Middle frontal gyrus (tissue), 1 donor: ENCODE data around the gene CCDC92.
A peak's percentile ranks its signal among the peaks of the same experiment; 100 is the strongest.
"Not testable (repeated sequence)": the region's sequence is repeated elsewhere in the genome, so short reads cannot be mapped to it uniquely, and the experiment has no call there.

Experiments used
- DNase-seq: peaks from one replicate; pipeline ENCODE4 v3.0.0-alpha.2; 2015; ENCODE audit warnings: low spot score; ENCODE audit errors: extremely low spot score

The CCDC92 gene

GRCh38 chr12:123949770-123950165 is 22.9 kb downstream of the CCDC92 start:
- DNase-seq: no peak

- DNase-seq: no peak
These were observed 23.5 kb downstream of the CCDC92 start for GRCh38 chr12:123948796-123949769.

DNA sequence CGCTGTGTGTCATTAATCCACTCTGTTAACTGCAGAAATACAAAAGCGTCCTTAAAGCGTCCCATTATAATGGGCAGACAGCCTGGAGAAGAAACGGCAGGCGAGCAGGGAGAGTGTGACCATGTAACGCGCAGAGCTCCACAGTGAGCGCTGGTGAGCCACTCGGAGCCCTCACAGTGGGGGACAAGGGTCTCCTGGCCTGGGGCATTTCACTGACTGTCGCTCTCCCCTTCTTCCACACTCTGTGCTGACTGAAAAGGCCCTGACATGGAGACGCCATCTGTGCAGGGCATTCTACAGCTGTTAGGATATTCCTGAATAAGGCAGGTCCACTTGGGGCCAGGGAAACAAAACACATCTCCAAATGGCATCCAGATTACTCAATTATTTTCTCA is 24.2 kb downstream of the CCDC92 start:
- no peak for DNase-seq

- not testable (repeated sequence) for DNase-seq
These were observed 25.1 kb downstream of the CCDC92 start for GRCh38 chr12:123947531-123947930.

- not testable (repeated sequence) for DNase-seq
These were observed 25.8 kb downstream of the CCDC92 start for GRCh38 chr12:123946516-123947505.

- no peak for DNase-seq
These were observed 26.5 kb downstream of the CCDC92 start for GRCh38 chr12:123946152-123946515.

- DNase-seq: no peak
These were observed 27.1 kb downstream of the CCDC92 start for GRCh38 chr12:123945287-123946151.

- DNase-seq: no peak
These were observed 27.9 kb downstream of the CCDC92 start for GRCh38 chr12:123944696-123945095.

DNA sequence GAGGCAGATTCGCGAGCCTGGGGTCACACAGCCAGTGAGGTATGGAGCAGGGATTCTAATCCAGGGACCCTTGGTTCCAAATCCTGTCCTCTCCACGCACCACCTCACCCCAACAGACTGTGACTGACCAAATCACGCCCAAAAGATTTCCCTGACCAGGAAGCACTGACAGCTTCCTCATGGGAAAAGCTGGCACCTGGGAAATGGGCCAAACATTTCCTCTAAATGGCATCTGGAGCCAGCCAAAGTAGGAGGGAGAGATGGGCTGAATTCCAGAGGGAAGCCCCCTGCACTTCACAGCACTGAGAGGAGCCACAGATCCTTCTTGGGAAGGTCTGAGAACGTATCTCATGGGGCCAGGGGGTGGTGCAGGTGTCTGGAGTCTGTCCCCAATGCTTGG is 28.8 kb downstream of the CCDC92 start:
- DNase-seq: no peak

DNA sequence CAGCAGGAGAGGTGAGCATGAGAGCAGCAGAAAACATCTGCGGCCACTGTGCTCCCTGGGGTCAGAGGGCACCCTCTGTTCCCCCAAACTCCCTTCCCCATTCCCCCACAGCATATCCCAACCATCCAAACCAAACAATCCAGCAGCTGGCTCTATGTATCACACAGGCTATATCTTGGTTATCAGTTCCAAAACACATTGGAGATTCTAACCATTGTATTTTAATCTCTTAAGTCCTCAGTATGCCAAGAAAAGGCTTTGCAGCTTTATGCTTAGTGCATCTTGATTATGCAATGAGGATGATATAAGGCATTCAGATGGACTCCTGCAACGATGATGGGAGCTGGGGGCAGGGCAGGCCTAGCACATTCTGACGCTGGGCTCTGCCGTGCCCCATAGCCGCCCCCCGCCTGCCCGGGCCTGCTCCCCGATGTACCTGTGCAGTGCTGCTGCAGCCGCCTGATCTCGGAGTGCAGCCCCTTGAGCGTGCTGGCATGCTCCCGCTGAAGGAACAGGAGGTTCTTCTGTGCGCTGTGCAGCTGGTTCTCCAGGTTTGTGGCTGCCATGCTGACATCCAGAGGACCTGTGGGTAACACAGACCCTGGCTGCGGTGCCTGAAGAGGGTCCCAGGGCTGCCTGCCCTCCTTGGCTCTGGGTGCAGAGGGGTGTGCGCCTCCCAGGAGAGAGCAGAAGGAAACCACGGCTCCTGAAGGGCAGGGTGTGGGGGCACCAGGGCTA is 29.6 kb downstream of the CCDC92 start:
- DNase-seq: no peak

GRCh38 chr12:123942238-123942653 is 30.4 kb downstream of the CCDC92 start:
- peak; percentile 55 for DNase-seq

DNA sequence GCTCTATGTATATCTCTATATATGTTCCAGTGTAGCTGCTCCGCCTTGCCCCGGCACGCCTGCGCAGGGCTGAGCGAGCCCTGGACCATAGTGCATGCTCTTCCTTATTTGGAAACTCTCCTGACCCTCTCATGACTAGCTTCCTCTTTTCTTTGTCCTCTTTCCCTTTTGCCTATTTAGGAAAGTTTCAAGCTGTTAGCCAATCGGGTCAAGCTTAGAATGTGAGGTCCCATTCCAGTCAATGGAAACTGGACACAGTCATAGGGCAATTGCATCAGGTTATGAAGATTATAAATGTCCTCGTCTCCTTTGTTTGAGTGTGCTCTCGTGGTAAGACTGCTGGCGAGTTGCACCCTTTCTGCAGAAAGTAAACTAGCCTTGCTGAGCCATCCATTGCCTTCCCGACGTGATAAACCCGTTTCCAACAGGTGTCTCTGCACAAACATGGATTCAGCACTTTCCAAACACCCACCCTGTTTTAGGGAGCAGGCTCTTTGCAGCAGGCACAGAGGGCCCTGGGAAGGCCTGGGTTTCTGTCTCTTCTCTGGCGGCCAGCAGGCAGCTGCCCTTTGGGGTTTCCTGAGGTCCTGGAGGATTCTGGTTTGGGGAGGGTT is 30.9 kb downstream of the CCDC92 start:
- no peak for DNase-seq

- DNase-seq: no peak
These were observed 31.6 kb downstream of the CCDC92 start for GRCh38 chr12:123941000-123941399.

GRCh38 chr12:123940627-123940966 is 32.0 kb downstream of the CCDC92 start:
- DNase-seq: no peak

GRCh38 chr12:123939716-123940626 is 32.7 kb downstream of the CCDC92 start:
- DNase-seq: peak; percentile 50

- no peak for DNase-seq
These were observed 33.8 kb downstream of the CCDC92 start for GRCh38 chr12:123938679-123939480.

DNA sequence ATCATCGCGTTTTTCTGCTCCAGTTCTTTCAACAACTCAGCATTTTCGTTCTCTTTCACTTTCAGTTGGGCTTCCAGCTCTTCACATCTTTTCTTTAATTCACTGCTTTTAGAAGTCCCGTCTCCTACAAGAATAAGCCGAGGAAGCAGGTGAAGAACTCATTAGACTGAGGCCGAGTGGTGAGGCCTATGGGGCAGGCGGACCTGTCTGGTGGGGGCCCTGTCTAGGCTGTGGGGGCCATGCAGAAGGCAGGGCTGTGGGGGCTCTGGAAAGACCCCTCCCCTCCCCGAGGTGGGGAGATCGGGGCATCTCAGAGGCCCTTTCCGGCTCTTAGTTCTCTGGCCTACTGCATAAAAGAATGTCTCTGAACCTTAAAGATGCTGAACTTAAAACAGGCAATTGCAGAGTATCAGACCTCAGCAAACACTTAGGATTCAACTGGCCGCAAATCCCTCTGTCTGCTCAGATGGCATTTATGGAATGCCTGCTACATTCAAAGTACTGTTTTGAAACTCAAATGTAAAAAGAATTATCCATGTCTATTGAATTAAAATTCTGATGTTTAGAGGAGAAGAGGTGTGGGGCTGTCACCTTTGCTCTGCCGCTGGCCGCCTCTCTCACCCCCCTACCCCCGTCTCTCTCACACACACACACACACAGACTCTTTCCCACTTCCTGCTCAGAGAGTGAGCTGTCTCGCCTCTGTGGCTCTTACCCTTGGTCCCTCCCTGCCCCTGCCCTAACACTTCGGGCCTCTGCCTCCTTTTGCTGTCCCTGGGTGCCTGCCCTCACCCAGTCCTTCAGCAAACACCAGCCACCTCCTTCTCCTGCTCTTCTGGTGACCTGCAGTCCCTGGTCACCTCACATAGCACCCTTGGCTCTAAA is 34.7 kb downstream of the CCDC92 start:
- no peak for DNase-seq
